Measurements from ENCODE around the gene TRPM3. TPM values are rescaled to one million over a fixed set of nuclear protein-coding genes. Genes with fewer than 3 reads are reported as not detected.
A peak's percentile ranks its signal among the peaks of the same experiment; 100 is the strongest.

Gene TRPM3
- total RNA-seq, 1 experiment from 2014 or later = 2.0 TPM

DNA sequence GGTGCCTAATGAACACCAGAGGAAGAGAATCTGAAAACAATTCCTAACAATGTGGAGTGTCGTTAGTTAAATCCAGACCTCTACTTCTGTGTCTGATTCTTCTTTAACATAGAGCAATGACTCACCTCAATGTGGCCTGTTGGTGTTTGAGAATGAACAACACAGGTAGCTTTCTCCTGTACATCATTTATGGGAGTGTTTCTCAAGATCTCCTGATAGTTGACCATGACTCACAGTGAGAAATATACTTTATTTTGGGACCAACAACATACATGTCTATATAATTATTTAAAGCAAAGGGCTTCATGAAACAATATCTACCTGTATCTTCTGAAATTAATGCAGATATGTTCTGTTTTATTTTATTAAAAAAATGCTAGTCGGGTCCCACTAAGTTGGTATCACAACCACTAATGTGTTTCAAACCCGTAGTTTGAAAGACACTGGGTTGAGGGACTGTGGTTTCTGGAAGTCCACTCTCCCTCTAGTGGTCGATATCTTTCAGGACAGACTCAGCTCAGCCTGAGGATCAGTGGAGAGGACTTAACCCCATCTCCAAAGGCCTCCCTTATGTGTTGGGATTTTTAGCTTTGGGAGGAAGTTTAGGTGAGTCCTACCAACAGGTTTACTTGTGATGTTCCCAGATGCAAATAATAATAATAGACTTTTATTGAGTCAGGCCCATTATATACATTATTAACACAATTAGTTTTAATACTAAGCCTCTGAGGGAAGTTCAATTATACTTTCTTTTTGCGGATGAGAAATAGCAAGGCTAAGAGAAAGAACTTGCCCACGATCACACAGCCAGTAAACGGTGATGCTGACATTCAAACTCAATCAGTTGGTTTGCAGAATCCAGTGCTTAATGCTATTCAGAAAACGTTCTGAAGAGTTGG is 636.9 kb downstream of the TRPM3 start:
- H3K4me3 ChIP-seq (ENCODE audit: insufficient read depth, low read depth, low read length) = no peak overlapping the region
- peak; percentile 80 for DNase-seq
- no peaks in the 10 kb centered on the region for H3K27me3 ChIP-seq (ENCODE audit: control insufficient read depth, insufficient read depth, low read length)
- H3K36me3 ChIP-seq (replicated peaks; ENCODE audit: control insufficient read depth, insufficient read depth, low read length) = no peaks in the 10 kb centered on the region

DNA sequence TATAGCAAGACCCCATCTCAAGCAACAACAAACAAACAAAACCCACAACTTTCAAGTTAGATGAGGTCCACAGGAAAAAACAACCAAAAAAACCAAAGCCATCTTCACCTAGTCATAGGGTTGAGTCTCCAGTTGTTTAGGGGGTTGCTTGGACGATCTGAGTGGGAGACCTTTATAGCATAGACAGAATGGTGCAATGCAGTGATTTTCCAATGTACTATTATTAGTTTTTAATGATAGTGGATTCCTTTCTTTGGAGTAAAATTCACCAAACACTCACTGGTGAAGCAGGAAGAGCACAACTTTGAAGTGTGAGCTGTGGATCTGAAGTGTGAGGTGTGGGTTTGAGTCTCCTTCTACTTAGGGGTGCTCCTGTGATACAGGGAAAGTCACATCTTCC is 640.0 kb downstream of the TRPM3 start:
- Histone ChIP-seq H3K36me3 (replicated peaks; ENCODE audit: control insufficient read depth, insufficient read depth, low read length) (no peaks in the 10 kb centered on the region), H3K4me3 (ENCODE audit: insufficient read depth, low read depth, low read length) (no peak overlapping the region), H3K27me3 (ENCODE audit: control insufficient read depth, insufficient read depth, low read length) (no peaks in the 10 kb centered on the region)
- no peak for DNase-seq

DNA sequence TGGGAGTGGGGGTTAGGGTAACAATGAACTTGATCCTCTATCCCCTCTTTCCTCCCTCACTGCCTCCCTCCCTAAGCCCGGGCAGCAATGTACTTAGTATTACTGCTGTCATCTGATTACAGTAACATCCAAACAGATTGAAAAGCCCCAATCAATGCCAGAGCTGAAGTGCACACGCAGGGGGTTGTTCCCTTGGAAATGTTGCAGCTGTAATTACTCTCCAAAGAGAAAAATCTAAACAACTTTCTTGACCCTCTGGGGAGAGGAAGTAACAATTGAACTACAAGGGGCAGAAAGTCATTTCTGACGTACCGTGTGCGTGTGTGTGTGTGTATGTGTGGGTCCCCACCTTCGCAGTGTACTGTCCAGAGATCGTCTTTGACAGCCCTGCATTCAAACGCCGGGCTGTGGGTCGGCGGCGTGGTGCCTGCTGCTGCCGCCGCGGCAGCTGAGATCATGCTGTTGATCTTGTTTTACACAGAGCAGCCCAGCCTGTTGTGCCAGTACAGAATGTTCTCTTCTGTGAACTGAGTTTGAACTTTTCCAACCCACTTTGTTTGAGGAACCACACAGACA is 640.9 kb downstream of the TRPM3 start:
- Histone ChIP-seq H3K36me3 (replicated peaks; ENCODE audit: control insufficient read depth, insufficient read depth, low read length) (no peaks in the 10 kb centered on the region), H3K27me3 (ENCODE audit: control insufficient read depth, insufficient read depth, low read length) (no peaks in the 10 kb centered on the region), H3K4me3 (ENCODE audit: insufficient read depth, low read depth, low read length) (no peak overlapping the region)
- peak; percentile 30 for DNase-seq

- H3K4me3 ChIP-seq (ENCODE audit: insufficient read depth, low read depth, low read length) = no peak overlapping the region
- no peaks in the 10 kb centered on the region for H3K27me3 ChIP-seq (ENCODE audit: control insufficient read depth, insufficient read depth, low read length)
- DNase-seq = peak; percentile 61
- H3K36me3 ChIP-seq (replicated peaks; ENCODE audit: control insufficient read depth, insufficient read depth, low read length) = no peaks in the 10 kb centered on the region
Measured at GRCh38 chr9:70479880-70480291, 641.5 kb downstream of the TRPM3 start.

Measured in H7 (cell line).